MM.1S (cell line): ENCODE measurements around the gene TGIF1.

Source experiments
- DNase-seq: peaks from one replicate; pipeline ENCODE4 v3.0.0-alpha.2; 2015
- H2AFZ ChIP-seq: fragments of 300-600 bp; sonication (generic); 2 replicates; pipeline ENCODE4 v1.6.0; 2016; ENCODE audit warnings: antibody characterized with exemption, low read length
- H3F3A ChIP-seq: fragments of 300-600 bp; sonication (generic); 2 replicates; pipeline ENCODE4 v1.6.1; 2016; ENCODE audit warnings: mild to moderate bottlenecking, antibody characterized with exemption, low read length, moderate library complexity, mixed read lengths; ENCODE audit not compliant: insufficient read depth
- H3K27ac ChIP-seq: fragments of 300-600 bp; sonication (generic); 2 replicates; pipeline ENCODE4 v1.5.1; 2016; ENCODE audit warnings: mild to moderate bottlenecking, low read length
- H3K27me3 ChIP-seq: fragments of 300-600 bp; sonication (generic); replicated peaks from 2 replicates; pipeline ENCODE4 v1.6.0; 2016; ENCODE audit warnings: low read length; ENCODE audit not compliant: insufficient read depth
- H3K36me3 ChIP-seq: fragments of 300-600 bp; sonication (generic); replicated peaks from 2 replicates; pipeline ENCODE4 v1.6.1; 2016; ENCODE audit warnings: mild to moderate bottlenecking, low read length, mixed read lengths; ENCODE audit not compliant: insufficient read depth
- H3K4me1 ChIP-seq: fragments of 300-600 bp; sonication (generic); 2 replicates; pipeline ENCODE4 v1.6.1; 2016; ENCODE audit warnings: low read length, mixed read lengths
- H3K4me2 ChIP-seq: fragments of 300-600 bp; sonication (generic); 2 replicates; pipeline ENCODE4 v1.6.0; 2016; ENCODE audit warnings: low read depth, low read length
- H3K4me3 ChIP-seq: fragments of 300-600 bp; sonication (generic); 2 replicates; pipeline ENCODE4 v1.5.1; 2016; ENCODE audit warnings: low read length, mixed read lengths
- H3K79me2 ChIP-seq: fragments of 300-600 bp; sonication (generic); 2 replicates; pipeline ENCODE4 v1.6.1; 2016; ENCODE audit warnings: mixed run types, low read length, mixed read lengths
- H3K9ac ChIP-seq: fragments of 300-600 bp; sonication (generic); 2 replicates; pipeline ENCODE4 v1.6.1; 2016; ENCODE audit warnings: low read length, mixed read lengths
- H3K9me2 ChIP-seq: fragments of 300-600 bp; sonication (generic); replicated peaks from 2 replicates; pipeline ENCODE4 v1.6.1; 2016; ENCODE audit warnings: mild to moderate bottlenecking, low read length, mixed read lengths; ENCODE audit not compliant: insufficient read depth
- H3K9me3 ChIP-seq: fragments of 300-600 bp; sonication (generic); replicated peaks from 2 replicates; pipeline ENCODE4 v1.6.1; 2016; ENCODE audit warnings: mild to moderate bottlenecking, low read length, mixed read lengths; ENCODE audit not compliant: insufficient read depth
- H4K20me1 ChIP-seq: fragments of 300-600 bp; sonication (generic); 2 replicates; pipeline ENCODE4 v1.6.1; 2016; ENCODE audit warnings: mild to moderate bottlenecking, low read length, moderate library complexity, mixed read lengths; ENCODE audit not compliant: insufficient read depth
- CTCF ChIP-seq: fragments of 300-600 bp; sonication (generic); IDR thresholded peaks from 2 replicates; pipeline ENCODE4 v1.5.1; 2016; ENCODE audit warnings: antibody characterized with exemption, low read length, mixed read lengths
- EZH2 ChIP-seq: fragments of 300-600 bp; sonication (generic); optimal IDR thresholded peaks from 2 replicates; pipeline ENCODE3; 2017; ENCODE audit warnings: low read depth, mild to moderate bottlenecking, antibody characterized with exemption, low read length, mixed read lengths
- EZH2phosphoT487 ChIP-seq: fragments of 300-600 bp; sonication (generic); IDR thresholded peaks from 2 replicates; pipeline ENCODE4 v1.6.1; 2018; ENCODE audit warnings: antibody characterized with exemption, low read length

Gene TGIF1

DNA sequence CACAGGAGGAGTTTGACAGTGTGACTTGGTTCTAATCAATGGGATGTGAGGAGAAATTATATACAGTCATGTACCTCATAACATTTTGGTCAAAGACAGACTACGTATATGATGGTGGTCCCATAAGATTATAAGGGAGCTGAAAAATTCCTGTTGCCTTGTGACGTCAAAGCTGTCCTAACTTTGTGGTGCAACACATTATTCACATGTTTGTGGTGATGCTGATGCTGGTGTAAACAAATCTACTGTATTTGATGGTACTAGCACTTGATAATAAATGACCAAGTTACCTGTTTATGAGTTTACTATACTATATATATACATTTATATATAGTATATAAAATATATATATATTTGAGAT lies 29.1 kb upstream of the TGIF1 start:
- no peaks in the 10 kb centered on the region for H3K9me3 ChIP-seq
- no peak overlapping the region for H3K9ac ChIP-seq
- no peaks in the 10 kb centered on the region for H3K9me2 ChIP-seq
- no peak for DNase-seq
- no peaks in the 10 kb centered on the region for H4K20me1 ChIP-seq
- no peaks in the 10 kb centered on the region for H3K27me3 ChIP-seq
- H3F3A ChIP-seq, result no peaks in the 10 kb centered on the region
- H3K4me3 ChIP-seq, result no peak overlapping the region
- H2AFZ ChIP-seq, result no peak overlapping the region
- no peaks in the 10 kb centered on the region for H3K4me1 ChIP-seq
- no peak overlapping the region for H3K27ac ChIP-seq
- no peak overlapping the region for H3K4me2 ChIP-seq
- H3K36me3 ChIP-seq, result no peaks in the 10 kb centered on the region
- no peaks in the 10 kb centered on the region for H3K79me2 ChIP-seq
- TF ChIP-seq EZH2, result no peak
- no peak for TF ChIP-seq CTCF
- TF ChIP-seq EZH2phosphoT487, result no peak

DNA sequence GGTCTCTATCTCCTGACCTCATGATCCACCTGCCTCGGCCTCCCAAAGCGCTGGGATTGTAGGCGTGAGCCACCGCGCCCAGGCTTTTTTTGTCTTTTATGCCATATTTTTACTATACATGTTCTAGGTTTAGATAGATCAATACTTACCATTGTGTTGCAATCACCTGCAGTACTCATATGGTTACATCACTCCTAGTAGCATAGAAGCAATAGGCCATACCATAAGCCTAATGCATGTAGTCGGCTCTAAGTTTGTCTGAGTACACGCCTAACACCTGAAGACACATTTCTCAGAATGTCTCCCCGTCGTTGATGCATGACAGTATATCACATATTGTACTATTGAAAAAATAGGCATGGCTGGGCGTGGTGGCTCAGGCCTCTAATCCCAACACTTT lies 27.1 kb upstream of the TGIF1 start:
- H3F3A ChIP-seq, result no peaks in the 10 kb centered on the region
- no peaks in the 10 kb centered on the region for H3K9me2 ChIP-seq
- no peak overlapping the region for H3K4me2 ChIP-seq
- no peaks in the 10 kb centered on the region for H4K20me1 ChIP-seq
- no peaks in the 10 kb centered on the region for H3K4me1 ChIP-seq
- H3K9me3 ChIP-seq, result no peaks in the 10 kb centered on the region
- no peak overlapping the region for H3K9ac ChIP-seq
- no peak for DNase-seq
- H2AFZ ChIP-seq, result no peak overlapping the region
- no peak overlapping the region for H3K4me3 ChIP-seq
- H3K27ac ChIP-seq, result no peak overlapping the region
- no peaks in the 10 kb centered on the region for H3K27me3 ChIP-seq
- H3K36me3 ChIP-seq, result no peaks in the 10 kb centered on the region
- no peaks in the 10 kb centered on the region for H3K79me2 ChIP-seq
- no peak for TF ChIP-seq CTCF
- TF ChIP-seq EZH2, result no peak
- TF ChIP-seq EZH2phosphoT487, result no peak

DNA sequence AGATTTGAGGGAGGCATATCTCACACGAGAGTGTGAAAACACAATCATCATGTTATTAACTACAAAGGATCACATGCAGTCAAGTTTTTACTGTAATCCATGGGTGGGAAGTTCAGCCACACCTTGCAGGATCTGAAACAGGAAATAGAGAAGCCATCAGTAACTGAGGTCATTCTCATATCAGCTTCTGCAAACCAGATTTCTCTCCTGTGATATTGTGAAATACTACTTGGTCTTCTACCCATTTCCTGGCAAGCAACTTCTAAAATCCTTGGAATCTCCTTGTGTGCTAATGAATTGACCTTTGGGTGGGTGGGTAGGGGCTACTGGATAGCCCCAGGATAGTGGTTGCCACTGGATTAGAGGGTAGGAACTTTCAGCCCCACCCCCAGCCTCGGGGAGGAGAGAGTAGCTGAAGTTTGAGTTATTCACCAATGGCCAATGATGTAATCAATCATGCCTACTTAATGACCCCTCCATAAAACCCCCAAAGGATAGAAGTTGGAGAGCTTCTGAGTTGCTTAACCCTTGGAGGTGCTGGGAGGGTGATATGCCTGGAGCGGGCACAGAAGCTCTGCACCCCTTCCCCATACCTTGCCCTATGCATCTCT lies 25.6 kb upstream of the TGIF1 start:
- no peak for DNase-seq
- no peak overlapping the region for H3K4me2 ChIP-seq
- no peaks in the 10 kb centered on the region for H3K4me1 ChIP-seq
- no peak overlapping the region for H2AFZ ChIP-seq
- H3F3A ChIP-seq, result no peaks in the 10 kb centered on the region
- H3K36me3 ChIP-seq, result no peaks in the 10 kb centered on the region
- H3K9ac ChIP-seq, result no peak overlapping the region
- H3K27ac ChIP-seq, result no peak overlapping the region
- no peaks in the 10 kb centered on the region for H4K20me1 ChIP-seq
- H3K9me2 ChIP-seq, result no peaks in the 10 kb centered on the region
- no peaks in the 10 kb centered on the region for H3K27me3 ChIP-seq
- H3K79me2 ChIP-seq, result no peaks in the 10 kb centered on the region
- TF ChIP-seq EZH2 (no peak), CTCF (no peak), EZH2phosphoT487 (no peak)
- no peak overlapping the region for H3K4me3 ChIP-seq
- no peaks in the 10 kb centered on the region for H3K9me3 ChIP-seq
